Measurements from ENCODE around the gene PIGT.

- TF ChIP-seq ZNF629 (tag by site-specific recombination; IDR thresholded peaks at IDR 0.05) (no peak), KLF9 (tag by site-specific recombination; IDR thresholded peaks at IDR 0.05; ENCODE audit: low read depth) (no peak), TSHZ1 (tag by site-specific recombination; IDR thresholded peaks at IDR 0.05; ENCODE audit: borderline replicate concordance) (no peak), TCF7L2 (IDR thresholded peaks at IDR 0.05; ENCODE audit: borderline replicate concordance, low read depth, low read length) (no peak)
These were observed 11.5 kb upstream of the PIGT start for GRCh38 chr20:45404438-45404837.

All from HEK293 (cell line).